PC-9 (cell line): Measurements from ENCODE around the gene DEXI. TPM values are rescaled to one million over a fixed set of nuclear protein-coding genes. Genes with fewer than 3 reads are reported as not detected.

Experiments
- BruUV-seq: library from RNA; stranded (reverse); fragments of 400-500 nt; replicated peaks from 2 replicates; lab custom pipeline; 2021; lab: Mats Ljungman, UMichigan
- CTCF ChIA-PET: fragments of 300-600 bp; sonication (Branson Sonifier 250); formaldehyde crosslinking; loops from one replicate; lab custom pipeline; 2022; ENCODE audit warnings: antibody characterized with exemption; lab: Charles Lee
- POLR2A ChIA-PET: fragments of 300-600 bp; sonication (Branson Sonifier 250); formaldehyde crosslinking; loops from one replicate; lab custom pipeline; 2022; ENCODE audit warnings: antibody characterized with exemption; ENCODE audit not compliant: unreplicated experiment; lab: Charles Lee
- DNase-seq, 2 experiments: peaks; one replicate each; pipeline versions ENCODE4 v3.0.0 to v3.0.0-alpha.2; 2015 to 2022; ENCODE audit warnings: mixed read lengths in 1 of 2
- H2AFZ ChIP-seq: fragments of 200-600 bp; sonication (generic); 2 replicates; pipeline ENCODE4 v1.8.1; 2017; ENCODE audit warnings: antibody characterized with exemption
- H3F3A ChIP-seq: fragments of 200-600 bp; sonication (generic); 2 replicates; pipeline ENCODE4 v1.8.1; 2017; ENCODE audit warnings: antibody characterized with exemption, mild to moderate bottlenecking, low read depth; ENCODE audit not compliant: insufficient read depth
- H3K27ac ChIP-seq: fragments of 200-600 bp; sonication (generic); 2 replicates; pipeline ENCODE4 v1.6.1; 2016; ENCODE audit warnings: mixed run types
- H3K27me3 ChIP-seq: fragments of 200-600 bp; sonication (generic); 2 replicates; pipeline ENCODE4 v1.6.1; 2016; ENCODE audit warnings: low read depth, mixed run types; ENCODE audit not compliant: insufficient read depth
- H3K36me3 ChIP-seq: fragments of 200-600 bp; sonication (generic); 2 replicates; pipeline ENCODE4 v1.6.1; 2016; ENCODE audit warnings: low read depth, mixed run types
- H3K4me1 ChIP-seq: fragments of 200-600 bp; sonication (generic); replicated peaks from 2 replicates; pipeline ENCODE4 v1.6.1; 2016; ENCODE audit warnings: mixed run types; ENCODE audit not compliant: insufficient read depth
- H3K4me2 ChIP-seq: fragments of 200-600 bp; sonication (generic); 2 replicates; pipeline ENCODE4 v1.6.1; 2017; ENCODE audit warnings: mixed run types
- H3K4me3 ChIP-seq: fragments of 200-600 bp; sonication (generic); 2 replicates; pipeline ENCODE4 v1.6.1; 2016; ENCODE audit warnings: mixed run types
- H3K79me2 ChIP-seq: fragments of 200-600 bp; sonication (generic); 2 replicates; pipeline ENCODE4 v1.6.1; 2017; ENCODE audit warnings: low read depth, mixed run types
- H3K9me2 ChIP-seq: fragments of 200-600 bp; sonication (generic); 2 replicates; pipeline ENCODE4 v1.8.1; 2017; ENCODE audit warnings: mild to moderate bottlenecking; ENCODE audit not compliant: insufficient read depth
- H3K9me3 ChIP-seq: fragments of 200-600 bp; sonication (generic); 2 replicates; pipeline ENCODE4 v1.8.1; 2016; ENCODE audit warnings: low read depth; ENCODE audit not compliant: insufficient read depth
- H4K20me1 ChIP-seq: fragments of 200-600 bp; sonication (generic); 2 replicates; pipeline ENCODE4 v1.8.1; 2017; ENCODE audit not compliant: insufficient read depth
- CTCF ChIP-seq: fragments of 200-600 bp; sonication (generic); conservative IDR thresholded peaks from 2 replicates; pipeline ENCODE4 v1.6.1; 2017; ENCODE audit warnings: mixed run types, antibody characterized with exemption, mild to moderate bottlenecking, moderate library complexity
- EZH2 ChIP-seq: fragments of 200-600 bp; sonication (generic); IDR thresholded peaks from 2 replicates; pipeline ENCODE4 v1.8.0; 2017; ENCODE audit warnings: antibody characterized with exemption, low read depth
- intact Hi-C: fragments of 100-400 bp; cut with micrococcal nuclease; formaldehyde crosslinking; loops from one replicate; pipeline ENCODE4 v1.10.0; 2022; ENCODE audit not compliant: unreplicated experiment
- total RNA-seq: library from RNA; stranded (reverse); gene quantifications from 2 replicates; pipeline ENCODE4 v1.2.3, GENCODE V29; 2021

DEXI gene
- total RNA-seq, 1 experiment from 2014 or later: 33.1 TPM

GRCh38 chr16:10938796-10939648, 3.2 kb downstream of the DEXI start:
- H3K9me3 ChIP-seq: no peaks in the 10 kb centered on the region
- H3K4me2 ChIP-seq: peak overlapping the region; percentile 94; the same call in 1 of the 2 replicates
- H4K20me1 ChIP-seq: peaks cover 31% of the 10 kb centered on the region
- peaks cover 42% of the 10 kb centered on the region for H3K79me2 ChIP-seq
- no TSS peak for BruUV-seq
- no peaks in the 10 kb centered on the region for H3K27me3 ChIP-seq
- intact Hi-C loops: no loop called here
- H3K9me2 ChIP-seq: no peaks in the 10 kb centered on the region
- ChIA-PET POLR2A (interaction anchor here (0.7 kb wide), 1 partner anchor 514 kb away, joined by 8 read pairs; no protein-coding TSS in a partner anchor), CTCF (no interaction called here)
- DNase-seq: no peak
- no peaks in the 10 kb centered on the region for H3F3A ChIP-seq
- H3K36me3 ChIP-seq: peaks cover 4% of the 10 kb centered on the region; the same call in 1 of the 2 replicates
- H3K4me1 ChIP-seq: peaks cover 28% of the 10 kb centered on the region
- no peak overlapping the region for H2AFZ ChIP-seq
- TF ChIP-seq CTCF (no peak), EZH2 (no peak)
- H3K4me3 ChIP-seq: no peak overlapping the region
- no peak overlapping the region for H3K27ac ChIP-seq

DNA sequence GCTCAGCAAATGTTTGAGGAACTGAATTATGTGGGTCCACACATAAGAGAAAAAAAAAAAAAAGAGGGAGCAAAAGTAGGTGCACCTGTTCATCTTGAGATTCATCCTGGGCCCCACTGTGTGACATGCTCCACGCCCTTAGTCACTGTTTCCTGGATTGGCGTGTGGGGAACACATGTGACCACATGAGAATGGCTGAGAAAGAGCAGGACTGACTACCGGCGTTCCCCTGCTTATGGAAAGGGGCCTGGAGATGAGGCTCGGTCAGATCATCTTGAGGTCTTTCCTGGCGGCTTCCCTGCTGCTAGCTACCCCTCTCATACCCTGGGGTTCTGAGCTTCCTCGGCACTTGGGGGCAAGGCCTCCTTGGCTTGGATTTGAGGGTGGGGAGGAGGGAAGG, 3.9 kb downstream of the DEXI start:
- peaks cover 25% of the 10 kb centered on the region for H3K4me1 ChIP-seq
- DNase-seq: no peak
- H3K27ac ChIP-seq: no peak overlapping the region
- H3K9me2 ChIP-seq: no peaks in the 10 kb centered on the region
- peaks cover 42% of the 10 kb centered on the region for H3K79me2 ChIP-seq
- no peak overlapping the region for H2AFZ ChIP-seq
- H3K9me3 ChIP-seq: no peaks in the 10 kb centered on the region
- H3K27me3 ChIP-seq: no peaks in the 10 kb centered on the region
- peaks cover 4% of the 10 kb centered on the region; the same call in 1 of the 2 replicates for H3K36me3 ChIP-seq
- H4K20me1 ChIP-seq: peaks cover 38% of the 10 kb centered on the region
- ChIA-PET CTCF (no interaction called here), POLR2A (interaction anchor here (0.7 kb wide), 1 partner anchor 513 kb away, joined by 8 read pairs; no protein-coding TSS in a partner anchor)
- no peak overlapping the region for H3K4me3 ChIP-seq
- no peaks in the 10 kb centered on the region for H3F3A ChIP-seq
- BruUV-seq: no TSS peak
- no peak overlapping the region for H3K4me2 ChIP-seq
- TF ChIP-seq CTCF: no peak
- TF ChIP-seq EZH2: no peak
- intact Hi-C loops: no loop called here

- H3K27ac ChIP-seq: no peak overlapping the region
- H3F3A ChIP-seq: no peaks in the 10 kb centered on the region
- H3K9me2 ChIP-seq: no peaks in the 10 kb centered on the region
- peaks cover 41% of the 10 kb centered on the region for H4K20me1 ChIP-seq
- no peak for DNase-seq
- CTCF ChIA-PET: interaction anchor here (0.8 kb wide), 1 partner anchor 34 kb away, joined by 3 read pairs; no protein-coding TSS in a partner anchor
- peaks cover 4% of the 10 kb centered on the region; the same call in 1 of the 2 replicates for H3K36me3 ChIP-seq
- H3K79me2 ChIP-seq: peaks cover 42% of the 10 kb centered on the region
- no peaks in the 10 kb centered on the region for H3K27me3 ChIP-seq
- peaks cover 19% of the 10 kb centered on the region for H3K4me1 ChIP-seq
- no peak overlapping the region for H3K4me2 ChIP-seq
- intact Hi-C loops: no loop called here
- H3K9me3 ChIP-seq: no peaks in the 10 kb centered on the region
- POLR2A ChIA-PET: no interaction called here
- TF ChIP-seq EZH2 (no peak), CTCF (no peak)
- no peak overlapping the region for H3K4me3 ChIP-seq
- BruUV-seq: no TSS peak
- H2AFZ ChIP-seq: no peak overlapping the region
Measured at GRCh38 chr16:10937068-10937859, 5.0 kb downstream of the DEXI start.
